K562 (cell line): ENCODE data around the gene SYT8. TPM values are rescaled to one million over a fixed set of nuclear protein-coding genes. Genes with fewer than 3 reads are reported as not detected.
A peak's percentile ranks its signal among the peaks of the same experiment; 100 is the strongest.

Experiments used
- CBFB ChIP-seq: sonication (generic); formaldehyde crosslinking; IDR thresholded peaks from 2 replicates; pipeline ENCODE4 v1.4.0; 2020; ENCODE audit warnings: mild to moderate bottlenecking, missing genetic modification reagents
- CBX2 ChIP-seq: fragments of 200-600 bp; sonication (generic); IDR thresholded peaks from one replicate; pipeline ENCODE4 v1.6.1; 2012; ENCODE audit warnings: mild to moderate bottlenecking, low read length, inconsistent platforms; ENCODE audit not compliant: insufficient read depth, poor library complexity, severe bottlenecking
- HBP1 ChIP-seq: fragments of 450-650 bp; formaldehyde crosslinking; IDR thresholded peaks from 2 replicates; pipeline ENCODE4 v1.4.0; 2022; ENCODE audit warnings: missing genetic modification characterization
- HES1 ChIP-seq: fragments of 450-650 bp; IDR thresholded peaks from 2 replicates; pipeline ENCODE4 v1.6.1; 2016; ENCODE audit warnings: low read depth, mild to moderate bottlenecking, moderate library complexity
- HEY1 ChIP-seq: fragments of 250-450 bp; sonication (Bioruptor Pico); IDR thresholded peaks from 2 replicates; pipeline ENCODE4 v1.5.0; 2020; ENCODE audit warnings: mild to moderate bottlenecking, moderate library complexity, borderline replicate concordance
- KHSRP ChIP-seq: fragments of 450-650 bp; IDR thresholded peaks from 2 replicates; pipeline ENCODE4 v1.6.1; 2017
- LARP7 ChIP-seq: fragments of 450-650 bp; IDR thresholded peaks from 2 replicates; pipeline ENCODE4 v1.6.1; 2016
- MECOM ChIP-seq: fragments of 250-450 bp; sonication (Bioruptor Pico); IDR thresholded peaks from 2 replicates; pipeline ENCODE4 v1.8.0; 2022; ENCODE audit warnings: inconsistent platforms
- OTX1 ChIP-seq: fragments of 450-650 bp; formaldehyde crosslinking; IDR thresholded peaks from 2 replicates; pipeline ENCODE4 v1.4.0; 2022; ENCODE audit warnings: mild to moderate bottlenecking
- PKNOX1 ChIP-seq: fragments of 450-650 bp; IDR thresholded peaks from 2 replicates; pipeline ENCODE4 v1.6.1; 2016
- RBBP5 ChIP-seq: fragments of 200-600 bp; sonication (generic); IDR thresholded peaks from 2 replicates; pipeline ENCODE4 v1.6.1; 2012; ENCODE audit warnings: borderline replicate concordance, mild to moderate bottlenecking, low read length, control low read depth, inconsistent platforms; ENCODE audit not compliant: insufficient read depth, poor library complexity, severe bottlenecking
- SETDB1 ChIP-seq: IDR thresholded peaks from one replicate; pipeline ENCODE4 v1.6.1; 2012; ENCODE audit warnings: low read length, control low read depth, inconsistent platforms
- TRIM24 ChIP-seq, 2 experiments: fragments of 450-650 bp; IDR thresholded peaks; 2 replicates each; pipeline ENCODE4 v1.6.1; 2016
- ZBTB9 ChIP-seq: fragments of 450-650 bp; formaldehyde crosslinking; IDR thresholded peaks from 2 replicates; pipeline ENCODE4 v1.4.0; 2020; ENCODE audit warnings: mild to moderate bottlenecking, moderate library complexity
- ZC3H8 ChIP-seq: fragments of 450-650 bp; IDR thresholded peaks from 2 replicates; pipeline ENCODE4 v1.6.1; 2017
- ZNF239 ChIP-seq: fragments of 250-450 bp; sonication (Bioruptor Pico); IDR thresholded peaks from 2 replicates; pipeline ENCODE4 v1.4.0; 2020; ENCODE audit warnings: mild to moderate bottlenecking
- polyA plus RNA-seq, 8 experiments: library from polyadenylated mRNA; depleted of rRNA in 4 of 8; stranded (reverse) in 5 of 8; unstranded in 3 of 8; fragments of >200 nt; fragmentation: Nextera tagmentation in 2 of 8; fragmentation: Illumina TruSeq in 1 of 8; extraction: Ambion mirVana in 2 of 8; extraction: Trizol in 1 of 8; gene quantifications; 2 replicates each; pipeline versions ENCODE4 v1.2.1 to v1.2.3, GENCODE V29; 2011 to 2014; ENCODE audit warnings: inconsistent platforms in 1 of 8, missing spikeins in 1 of 8
- total RNA-seq, 7 experiments: library from RNA; depleted of rRNA in 6 of 7; stranded (reverse); fragments of >200 nt in 6 of 7; fragmentation: Illumina TruSeq in 2 of 7; extraction: Trizol in 2 of 7; gene quantifications; 2 replicates each; pipeline versions ENCODE4 v1.2.1 to v1.2.3, GENCODE V29; 2011 to 2021; ENCODE audit warnings: low replicate concordance in 1 of 7

SYT8 gene
- total and polyA plus RNA-seq, 9 of the 15 experiments (the other 6 are each of a cell fraction or from before 2014, with no cell fraction given): not detected

- TF ChIP-seq ZBTB9 (CRISPR knock-in tag) (0 out of 2 replicates have a peak, but pooled peaks have one; percentile 41), RBBP5 (peak; percentile 20), HES1 (0 out of 2 replicates have a peak, but pooled peaks have one; percentile 13), SETDB1 (no peak), ZC3H8 (no peak), KHSRP (peak; percentile 20; the same call in 1 of the 2 replicates), HBP1 (peak; percentile 85; the same call in 1 of the 2 replicates), OTX1 (CRISPR knock-in tag) (peak; percentile 35; the same call in 1 of the 2 replicates), HEY1 (no peak), MECOM (peak; percentile 95), CBX2 (no peak), CBFB (CRISPR knock-in tag) (0 out of 2 replicates have a peak, but pooled peaks have one; percentile 36), LARP7 (peak; percentile 90), ZNF239 (CRISPR knock-in tag) (no peak), TRIM24 (IDR thresholded peaks at IDR 0.05) (peak; percentile 64 to 74; a peak in 3 of 4 replicates), PKNOX1 (peak; percentile 65)
Measured at GRCh38 chr11:1844221-1845094, 9.7 kb downstream of the SYT8 start (continued).
